ENCODE measurements around the gene IGSF9.

The IGSF9 gene

GRCh38 chr1:159972443-159973205 lies 27.2 kb upstream of the IGSF9 start:
- DNase-seq = no peak

DNA sequence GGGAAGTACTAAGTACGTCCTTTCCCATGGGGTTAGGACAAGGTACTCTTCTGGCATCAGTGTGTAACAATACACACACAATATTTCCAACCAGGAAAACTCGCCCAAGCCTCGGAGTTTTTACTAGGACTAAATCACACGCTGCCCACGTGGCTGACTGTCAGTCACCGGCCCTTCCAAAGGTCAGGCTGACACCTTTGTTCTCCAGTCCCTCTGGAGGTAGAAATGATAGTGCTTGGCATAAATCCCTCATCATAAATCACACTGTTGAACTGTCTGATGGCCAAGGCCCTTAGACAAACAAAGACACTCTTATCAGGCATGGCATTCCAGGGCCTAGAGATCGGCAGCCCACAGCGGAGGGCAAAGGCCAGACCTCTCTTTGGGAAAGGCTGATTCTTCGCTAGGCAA lies 25.5 kb upstream of the IGSF9 start:
- no peak for DNase-seq

GRCh38 chr1:159968901-159969300 lies 23.5 kb upstream of the IGSF9 start:
- DNase-seq = no peak

DNA sequence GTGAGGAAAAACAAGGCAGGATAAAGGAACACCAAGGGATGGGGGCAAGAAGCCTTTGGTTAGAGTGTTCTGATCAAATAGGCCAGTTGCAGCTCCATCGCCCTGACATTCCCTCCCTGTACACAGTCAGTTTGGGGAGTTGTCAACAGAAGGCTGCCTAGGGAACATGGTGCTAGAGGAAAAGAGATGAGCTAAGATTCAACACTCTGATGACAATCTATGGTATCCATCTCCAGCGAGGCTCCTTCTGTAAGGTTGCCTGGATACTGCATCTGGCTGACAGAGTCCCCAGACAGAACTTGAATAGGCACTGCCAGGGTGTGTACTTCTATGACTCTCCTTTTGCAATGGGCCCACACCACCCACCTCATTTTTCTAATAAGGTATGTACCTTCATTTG lies 19.9 kb upstream of the IGSF9 start:
- no peak for DNase-seq

DNA sequence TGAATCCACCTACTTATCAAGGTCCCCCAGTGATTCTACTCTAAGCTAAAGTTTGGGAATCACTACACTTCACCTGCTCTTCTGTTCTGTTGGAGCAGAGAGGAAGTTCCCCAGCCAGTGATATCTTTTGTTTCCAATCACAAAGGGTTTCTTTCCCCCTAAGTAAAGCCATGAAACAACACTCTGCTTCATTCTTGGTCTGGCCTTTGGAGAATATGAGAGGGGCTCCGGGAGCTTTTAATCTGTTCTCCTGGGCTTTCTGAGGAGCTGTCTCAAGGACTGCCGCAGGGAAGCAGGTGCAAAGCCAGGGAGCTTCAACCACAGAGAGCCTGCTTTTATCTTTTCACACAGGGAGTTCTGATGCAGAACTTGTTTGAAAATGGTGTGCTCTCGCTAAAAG lies 18.7 kb upstream of the IGSF9 start:
- no peak for DNase-seq

- DNase-seq = no peak
Observed at GRCh38 chr1:159962176-159962575, 16.8 kb upstream of the IGSF9 start.

DNA sequence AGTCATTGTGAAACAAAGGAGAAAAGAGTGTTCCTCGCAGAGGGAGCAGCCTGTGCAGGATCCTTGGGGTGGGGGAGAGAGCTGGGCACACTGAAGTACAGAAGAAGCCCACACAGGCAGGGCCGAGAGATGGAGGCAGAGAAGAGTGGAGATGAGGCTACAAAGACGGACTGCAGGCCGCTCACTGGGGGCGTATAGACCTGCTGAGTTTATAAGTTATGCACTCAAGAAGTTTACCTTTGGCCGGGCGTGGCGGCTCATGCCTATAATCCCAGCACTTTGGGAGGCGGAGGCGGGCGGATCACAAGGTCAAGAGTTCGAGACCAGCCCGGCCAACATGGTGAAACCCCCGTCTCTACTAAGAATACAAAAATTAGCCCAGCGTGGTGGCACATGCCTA lies 16.2 kb upstream of the IGSF9 start:
- no peak for DNase-seq

DNA sequence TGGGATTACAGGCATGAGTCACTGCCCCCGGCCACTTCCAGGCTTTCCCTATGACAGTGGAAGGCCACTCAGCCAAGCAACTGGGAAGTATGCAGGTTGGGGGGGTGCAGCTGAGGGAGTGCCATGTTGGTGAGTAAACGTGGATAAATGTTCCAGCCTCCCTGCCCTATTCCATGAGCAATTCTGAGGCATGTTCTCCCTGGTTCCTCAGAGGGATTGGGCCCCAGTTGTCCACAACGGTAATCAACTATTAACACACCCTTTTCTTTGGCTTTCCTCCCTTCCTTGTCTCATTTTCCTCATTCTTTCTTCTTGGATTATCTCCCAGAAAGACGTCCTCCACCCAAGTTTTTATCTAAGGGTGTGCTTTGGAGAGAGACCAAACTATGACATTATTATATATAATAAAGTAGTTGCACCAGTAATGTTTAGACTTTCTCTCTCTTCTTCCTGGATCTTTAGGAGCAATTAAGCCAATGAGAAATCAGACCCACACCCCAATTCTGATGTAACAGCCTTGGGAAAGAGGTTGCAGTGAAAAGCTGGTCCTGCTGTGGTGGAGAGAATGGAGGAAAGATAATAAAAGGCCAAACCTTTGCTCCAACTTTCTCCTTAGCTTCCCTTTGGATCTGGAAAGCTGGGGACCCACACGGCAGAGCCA lies 15.4 kb upstream of the IGSF9 start:
- no peak for DNase-seq

DNA sequence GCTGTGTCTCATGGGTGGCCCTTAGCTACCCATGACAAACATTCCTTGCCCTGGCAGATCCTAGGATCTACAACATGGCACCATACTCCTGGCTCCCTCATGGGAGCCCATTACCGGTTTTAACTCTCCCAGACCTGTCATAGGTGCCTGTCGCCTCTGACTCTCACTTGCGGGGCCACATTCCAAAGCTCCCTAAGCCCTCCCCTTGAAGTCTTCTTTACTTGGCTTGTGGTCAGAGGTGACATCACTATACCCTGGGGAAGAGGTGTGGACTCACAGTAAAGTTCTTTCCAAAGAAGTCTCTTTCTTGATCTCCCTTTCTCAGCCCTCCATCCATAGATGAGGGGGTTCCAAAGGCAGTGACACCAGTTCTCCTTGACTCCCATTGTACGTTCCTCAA lies 14.0 kb upstream of the IGSF9 start:
- no peak for DNase-seq

- DNase-seq = no peak
Observed at GRCh38 chr1:159958719-159959380, 13.4 kb upstream of the IGSF9 start.

- DNase-seq = no peak
Observed at GRCh38 chr1:159957824-159958268, 12.4 kb upstream of the IGSF9 start.

- no peak for DNase-seq
Observed at GRCh38 chr1:159955456-159955855, 10.0 kb upstream of the IGSF9 start.

DNA sequence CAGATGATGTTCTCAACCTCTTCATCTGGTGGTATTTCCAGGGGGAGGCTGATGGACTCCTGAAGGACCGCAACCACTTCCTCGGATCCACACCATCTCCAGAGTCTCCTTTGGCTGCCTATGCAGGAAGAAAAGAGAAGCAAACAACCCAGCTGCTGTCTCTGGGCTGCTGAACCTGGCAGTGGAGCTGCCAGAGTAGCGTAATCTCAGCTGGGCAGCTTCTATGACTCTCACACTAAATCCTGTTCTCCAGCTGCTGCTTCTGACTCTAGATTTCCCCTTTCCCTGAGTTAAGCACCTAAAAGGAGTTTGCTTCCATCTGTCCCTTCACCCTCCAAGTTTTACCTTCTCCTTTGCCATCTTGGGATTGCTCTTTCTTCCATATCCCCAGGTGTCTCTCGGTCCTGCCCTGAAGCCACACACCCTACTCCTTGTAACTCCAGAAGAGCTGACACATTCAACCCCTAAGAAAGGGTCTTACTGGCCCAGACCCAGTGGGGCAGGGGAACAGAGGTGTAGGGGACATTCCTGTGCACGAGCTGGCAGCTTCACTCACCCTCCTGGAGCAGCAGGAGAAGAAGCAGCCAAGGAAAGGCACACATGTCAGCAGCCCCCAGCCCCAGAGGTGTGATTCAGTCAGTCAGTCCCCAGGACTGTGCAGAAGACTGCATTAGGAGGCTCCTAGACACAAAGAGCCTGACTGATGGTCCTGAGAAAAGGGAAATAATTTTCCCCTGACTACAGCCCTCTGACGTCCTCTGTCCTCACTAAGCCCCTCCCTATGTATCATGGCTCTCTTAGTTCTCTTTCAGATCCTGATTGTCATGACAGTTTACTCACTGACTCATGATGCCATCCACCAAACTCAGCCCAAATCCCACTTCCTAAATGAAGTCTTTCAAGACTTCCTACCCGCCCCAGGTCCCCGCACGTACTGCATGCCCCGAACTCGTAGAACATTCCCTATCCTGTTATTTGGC lies 8.4 kb upstream of the IGSF9 start, which contains the start of gene SLAMF9:
Gene SLAMF9, minus strand, starts transcription at position 702 of the 980 bp plus-strand sequence. Its CDS starts 100 bp downstream, at position 602.
- no peak for DNase-seq

DNA sequence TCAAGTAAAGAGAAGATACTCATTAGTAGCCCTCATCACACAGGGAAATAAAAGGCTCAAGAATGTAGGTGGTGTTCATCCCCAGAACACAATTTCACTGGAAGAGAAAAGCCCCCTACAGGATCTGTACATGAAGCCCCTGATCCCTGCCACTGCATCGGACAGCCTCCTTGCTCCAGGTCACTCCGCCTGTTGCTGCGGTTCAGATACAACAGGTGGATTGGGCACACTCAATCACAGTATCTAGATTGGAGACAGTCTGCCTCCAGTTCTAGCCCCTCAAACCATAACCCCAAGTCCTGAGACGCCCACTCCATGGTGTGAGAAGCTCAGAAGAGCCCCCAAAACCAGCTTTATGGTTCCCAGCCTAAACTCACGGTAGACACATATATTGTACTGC lies 7.5 kb upstream of the IGSF9 start:
- no peak for DNase-seq

DNA sequence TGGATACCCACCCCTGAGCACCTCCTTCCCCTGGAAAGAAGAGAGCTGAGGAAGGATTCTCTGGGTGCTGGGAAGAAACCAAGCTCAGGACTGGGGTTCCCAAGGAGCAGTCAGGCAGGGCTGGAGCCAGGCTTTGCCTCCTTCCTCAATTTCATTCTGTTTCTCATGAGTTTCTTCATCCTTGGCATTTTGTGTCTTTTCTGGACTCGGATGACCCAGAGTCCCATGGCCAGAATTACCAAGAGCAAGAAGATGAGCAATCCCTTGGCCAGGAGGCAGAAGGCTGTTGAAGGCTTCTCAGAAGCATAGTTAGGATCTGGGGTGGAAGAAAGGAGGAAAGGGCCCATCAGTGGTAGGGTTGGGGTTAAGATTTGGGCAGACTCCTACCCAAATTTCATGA lies 6.1 kb upstream of the IGSF9 start:
- no peak for DNase-seq

DNA sequence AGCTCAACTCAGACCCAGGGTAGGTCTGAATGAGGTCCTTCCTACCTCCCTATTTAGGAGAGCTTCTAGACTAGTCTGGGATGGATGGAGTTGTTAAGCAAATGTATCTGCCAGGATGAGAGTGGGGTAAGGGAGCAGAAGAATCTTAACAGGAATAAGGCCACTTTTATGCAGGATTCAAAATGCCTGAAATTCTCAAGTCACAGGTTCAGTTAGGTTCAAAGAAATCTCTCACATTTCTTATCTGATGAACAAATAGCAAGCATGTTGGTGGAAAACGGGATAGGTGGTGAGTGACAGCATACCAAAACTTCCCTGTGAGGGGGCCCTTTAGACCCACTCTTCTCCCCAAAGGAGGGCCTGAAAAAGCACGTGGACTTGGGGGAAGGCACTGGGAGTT lies 5.6 kb upstream of the IGSF9 start:
- DNase-seq = no peak

- no peak for DNase-seq
Observed at GRCh38 chr1:159949981-159950381, 4.6 kb upstream of the IGSF9 start.

DNA sequence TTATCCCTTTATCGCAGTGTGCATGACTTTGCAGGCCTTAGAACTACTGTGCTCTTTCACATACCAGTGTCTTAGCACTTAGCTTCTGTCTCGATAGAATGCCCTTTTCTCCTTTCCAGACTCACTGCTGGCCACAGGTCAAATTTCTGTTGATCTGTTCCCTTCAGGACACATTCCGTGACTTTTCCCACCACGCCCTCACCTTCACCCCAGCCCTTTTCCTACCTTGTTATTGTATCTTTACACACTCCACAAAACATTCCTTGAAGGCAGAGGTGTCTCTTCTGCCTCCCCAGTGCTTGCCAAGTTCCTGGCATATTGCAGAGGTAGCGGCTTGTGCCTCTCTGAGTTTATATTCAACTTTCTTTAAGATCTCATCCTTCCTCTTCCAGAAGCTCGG lies 3.7 kb upstream of the IGSF9 start:
- DNase-seq = no peak

DNA sequence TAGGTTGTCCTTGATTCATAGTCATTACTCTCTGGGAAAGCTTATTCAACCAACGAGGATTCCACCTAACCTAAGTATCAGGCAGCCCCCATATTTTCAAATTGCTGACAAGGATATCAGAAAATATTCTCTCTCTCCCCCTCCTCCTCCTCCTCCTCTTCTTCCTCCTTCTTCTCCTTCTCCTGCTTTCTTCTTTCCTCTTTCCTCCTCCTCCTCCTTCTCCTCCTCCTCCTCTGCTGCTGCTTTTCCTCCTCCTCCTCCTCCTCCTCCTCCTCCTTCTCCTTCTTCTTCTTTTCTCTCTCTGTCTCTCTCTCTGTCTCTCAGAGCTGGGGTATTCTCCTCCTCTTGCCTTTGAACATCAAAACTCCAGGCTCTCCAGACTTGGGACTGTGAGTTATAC lies 2.5 kb upstream of the IGSF9 start:
- no peak for DNase-seq

DNA sequence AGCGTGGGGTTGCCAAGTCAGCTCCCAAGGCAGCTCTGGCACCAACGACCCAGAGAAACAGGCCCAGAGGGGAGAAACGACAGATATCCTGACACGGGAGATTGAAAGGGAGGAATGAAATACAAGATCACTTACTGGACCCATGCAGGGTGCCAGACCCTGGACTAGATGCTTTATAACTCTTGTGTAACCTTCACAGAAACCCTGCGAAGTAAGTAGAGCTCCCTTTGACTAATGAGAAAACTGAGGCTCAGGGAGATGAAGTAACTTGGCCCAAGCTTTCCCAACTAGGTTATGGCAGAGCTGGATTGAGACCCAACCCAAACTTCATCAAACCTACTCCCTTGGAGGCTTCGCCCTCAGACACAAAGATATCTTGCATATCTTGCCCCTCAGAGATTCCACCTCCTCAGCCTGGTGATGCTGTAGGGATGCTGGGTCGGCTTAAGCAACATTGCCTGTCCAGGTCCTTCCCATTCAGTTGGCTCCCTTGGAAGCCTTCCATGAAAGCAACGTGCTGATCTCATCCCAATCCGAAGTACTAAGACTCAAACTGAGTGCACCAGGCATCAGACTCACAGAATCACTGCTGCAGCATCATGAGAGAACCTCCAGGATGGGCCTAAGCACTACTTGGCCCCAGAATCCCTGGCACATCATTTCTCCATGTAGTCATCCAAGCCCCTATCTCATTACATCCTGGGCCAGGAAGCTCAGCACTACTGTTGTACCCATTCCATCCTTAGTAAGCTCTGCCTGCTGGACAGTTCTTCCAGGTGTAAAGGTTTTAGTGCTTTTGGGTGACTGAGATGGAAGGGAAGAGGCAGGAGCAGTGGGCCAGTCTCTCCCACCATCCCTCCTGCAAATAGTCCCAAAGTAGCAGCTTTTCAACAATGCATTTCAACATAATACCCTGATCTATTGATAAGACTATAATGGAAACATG lies 1.1 kb upstream of the IGSF9 start:
- DNase-seq = no peak

DNA sequence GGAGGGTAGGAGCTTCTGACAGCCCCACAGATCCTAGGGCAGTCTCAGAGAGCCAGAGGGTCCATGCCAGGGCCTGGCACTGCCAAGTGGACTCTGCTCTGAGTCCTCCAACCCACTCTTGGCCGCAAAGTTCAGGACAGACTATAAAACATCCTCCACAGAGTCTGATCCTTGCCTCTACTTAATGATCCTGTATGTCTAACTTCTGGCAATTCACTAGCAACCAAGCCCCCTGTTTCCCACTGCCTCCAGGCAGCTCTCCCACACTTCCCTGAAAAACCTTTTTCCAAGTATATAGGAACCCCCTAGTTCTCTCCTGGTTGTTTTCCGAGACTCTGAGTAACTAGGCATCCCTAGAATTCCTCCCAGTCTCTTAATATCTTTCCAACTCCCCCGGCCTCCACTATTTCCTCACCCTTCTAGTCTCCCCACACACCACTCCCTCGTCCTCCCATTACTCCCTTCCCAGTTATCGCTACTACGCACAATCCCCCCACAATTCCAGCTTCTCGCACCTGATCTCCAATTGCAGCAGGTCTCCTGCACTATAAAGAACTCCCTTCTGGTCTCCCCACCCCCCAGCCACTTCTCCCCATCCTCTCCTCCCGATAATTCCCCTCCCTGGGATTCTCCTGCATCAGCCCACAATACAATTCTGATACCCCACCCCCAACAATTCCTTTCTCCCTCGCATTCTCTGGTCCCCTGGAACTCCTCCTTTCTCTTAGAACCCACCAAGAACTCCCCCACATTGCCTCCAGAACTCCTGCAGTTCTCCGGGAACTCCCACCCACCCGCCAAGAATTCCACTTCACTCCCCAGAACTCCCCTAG lies 574 bp downstream of the IGSF9 start:
- no peak for DNase-seq
